ENCODE measurements around the gene FAM168A.

- TF ChIP-seq POLR2AphosphoS5 (IDR thresholded peaks at IDR 0.05) (no peak), CTCF (IDR thresholded peaks at IDR 0.05 in 8 of 11, conservative IDR thresholded peaks at IDR 0.05 in 3 of 11) (no peak), POLR2A (IDR thresholded peaks at IDR 0.05) (no peak)
Observed at GRCh38 chr11:73538381-73538872, 59.5 kb downstream of the FAM168A start.

Measured in spleen (tissue), 7 donors.